Adipocyte (in vitro differentiated cells): ENCODE data around the gene ITPRIPL1.
A peak's percentile ranks its signal among the peaks of the same experiment; 100 is the strongest.
"Not testable (repeated sequence)": the region's sequence is repeated elsewhere in the genome, so short reads cannot be mapped to it uniquely, and the experiment has no call there.

ENCODE experiments used
- DNase-seq: peaks from one replicate; pipeline ENCODE4 v3.0.0-alpha.2; 2015; ENCODE audit warnings: low read depth
- H3K27me3 ChIP-seq: replicated peaks from 2 replicates; pipeline ENCODE4 v1.7.0; 2013; ENCODE audit warnings: mild to moderate bottlenecking, low read length, moderate library complexity; ENCODE audit not compliant: control insufficient read depth, insufficient read depth
- H3K36me3 ChIP-seq: 2 replicates; pipeline ENCODE4 v1.7.0; 2013; ENCODE audit warnings: low read length, mild to moderate bottlenecking, moderate library complexity; ENCODE audit not compliant: control insufficient read depth, insufficient read depth, severe bottlenecking
- H3K4me1 ChIP-seq: 2 replicates; pipeline ENCODE4 v1.7.0; 2013; ENCODE audit warnings: mild to moderate bottlenecking, low read length, moderate library complexity; ENCODE audit not compliant: control insufficient read depth, insufficient read depth
- H3K4me3 ChIP-seq: 2 replicates; pipeline ENCODE4 v1.7.0; 2013; ENCODE audit warnings: mild to moderate bottlenecking, low read length, moderate library complexity
- H3K9ac ChIP-seq: 2 replicates; pipeline ENCODE4 v1.7.0; 2013; ENCODE audit warnings: mild to moderate bottlenecking, low read length, moderate library complexity
- H3K9me3 ChIP-seq: 2 replicates; pipeline ENCODE4 v1.7.0; 2013; ENCODE audit warnings: mild to moderate bottlenecking, low read length, moderate library complexity; ENCODE audit not compliant: control insufficient read depth

Gene ITPRIPL1

GRCh38 chr2:96325041-96325883 lies at the start of gene ITPRIPL1:
TSS of gene ITPRIPL1 (plus strand) at chr2:96325317. CDS start at chr2:96325840, 523 bp downstream.
- Histone ChIP-seq H3K36me3 (no peaks in the 10 kb centered on the region), H3K9me3 (no peaks in the 10 kb centered on the region), H3K4me1 (peaks cover 27% of the 10 kb centered on the region), H3K4me3 (peak within 1 kb of the TSS; percentile 71), H3K27me3 (peaks cover 24% of the 10 kb centered on the region), H3K9ac (peak within 1 kb of the TSS; percentile 37)
- DNase-seq, result no peak

GRCh38 chr2:96276787-96277499 lies 48.2 kb upstream of the ITPRIPL1 start:
- H3K4me3 ChIP-seq, result no peak overlapping the region
- no peaks in the 10 kb centered on the region for H3K27me3 ChIP-seq
- H3K9ac ChIP-seq, result no peak overlapping the region
- no peak for DNase-seq
- H3K36me3 ChIP-seq, result peaks cover 85% of the 10 kb centered on the region
- H3K9me3 ChIP-seq, result no peaks in the 10 kb centered on the region
- H3K4me1 ChIP-seq, result no peaks in the 10 kb centered on the region

- Histone ChIP-seq H3K9ac (no peak overlapping the region), H3K9me3 (no peaks in the 10 kb centered on the region), H3K27me3 (no peaks in the 10 kb centered on the region), H3K4me3 (no peak overlapping the region), H3K36me3 (peaks cover 99% of the 10 kb centered on the region), H3K4me1 (no peaks in the 10 kb centered on the region)
- no peak for DNase-seq
Measured at GRCh38 chr2:96287273-96287856, 37.8 kb upstream of the ITPRIPL1 start.

DNA sequence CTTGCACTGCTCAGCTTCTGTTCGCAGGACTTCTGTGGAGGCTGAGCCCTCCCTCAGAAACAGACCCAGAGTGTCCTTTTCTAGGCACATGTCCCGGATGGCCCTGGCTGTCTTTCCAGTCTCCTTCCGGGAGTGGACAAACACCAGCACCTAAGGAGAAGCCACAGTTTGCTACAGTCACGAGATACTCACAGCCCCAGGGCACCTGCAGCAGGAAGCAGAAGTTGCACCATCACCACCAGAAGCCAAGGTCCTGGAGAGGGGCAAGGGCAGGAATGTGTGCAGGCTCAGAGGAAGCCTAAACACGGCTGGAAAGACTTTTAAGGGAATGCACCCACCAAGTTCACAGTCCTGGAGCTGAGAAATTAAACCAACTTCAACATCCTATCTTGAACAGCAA lies 33.4 kb upstream of the ITPRIPL1 start:
- H3K36me3 ChIP-seq, result peaks cover 98% of the 10 kb centered on the region
- H3K9me3 ChIP-seq, result no peaks in the 10 kb centered on the region
- H3K4me3 ChIP-seq, result no peak overlapping the region
- no peak overlapping the region for H3K9ac ChIP-seq
- H3K27me3 ChIP-seq, result no peaks in the 10 kb centered on the region
- no peak for DNase-seq
- H3K4me1 ChIP-seq, result no peaks in the 10 kb centered on the region

DNA sequence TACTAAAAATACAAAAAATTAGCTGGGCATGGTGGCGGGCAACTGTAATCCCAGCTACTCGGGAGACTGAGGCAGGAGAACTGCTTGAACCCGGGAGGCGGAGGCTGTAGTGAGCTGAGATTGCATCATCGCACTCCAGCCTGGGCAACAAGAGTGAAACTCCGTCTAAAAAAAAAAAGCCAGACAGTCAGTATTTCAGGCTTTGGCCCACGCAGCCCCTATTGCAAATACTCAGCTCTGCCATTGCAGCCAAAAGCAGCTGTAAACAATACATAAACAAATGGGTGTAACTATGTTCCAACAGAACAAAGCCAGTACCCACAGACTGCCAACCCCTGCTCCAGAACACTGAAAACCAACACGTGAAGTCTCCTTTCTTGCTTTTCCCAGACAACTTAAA lies 30.8 kb upstream of the ITPRIPL1 start:
- H3K4me3 ChIP-seq, DNase-seq, H3K27me3 ChIP-seq, H3K9ac ChIP-seq, H3K4me1 ChIP-seq, H3K9me3 ChIP-seq: not testable (repeated sequence)
- H3K36me3 ChIP-seq, result peaks cover 98% of the 10 kb centered on the region

GRCh38 chr2:96296925-96297324 lies 28.2 kb upstream of the ITPRIPL1 start:
- Histone ChIP-seq H3K27me3 (no peaks in the 10 kb centered on the region), H3K4me3 (no peak overlapping the region), H3K9me3 (no peaks in the 10 kb centered on the region), H3K9ac (no peak overlapping the region), H3K36me3 (peaks cover 96% of the 10 kb centered on the region), H3K4me1 (no peaks in the 10 kb centered on the region)
- no peak for DNase-seq

- H3K36me3 ChIP-seq, result peaks cover 71% of the 10 kb centered on the region
- no peak for DNase-seq
- peaks cover 18% of the 10 kb centered on the region for H3K4me1 ChIP-seq
- no peaks in the 10 kb centered on the region for H3K27me3 ChIP-seq
- H3K9me3 ChIP-seq, result no peaks in the 10 kb centered on the region
- no peak overlapping the region for H3K4me3 ChIP-seq
- H3K9ac ChIP-seq, result no peak overlapping the region
Measured at GRCh38 chr2:96301865-96302264, 23.3 kb upstream of the ITPRIPL1 start.

GRCh38 chr2:96304606-96305005 lies 20.5 kb upstream of the ITPRIPL1 start:
- Histone ChIP-seq H3K36me3 (peaks cover 44% of the 10 kb centered on the region), H3K9me3 (no peaks in the 10 kb centered on the region), H3K4me3 (peak overlapping the region; percentile 99), H3K27me3 (no peaks in the 10 kb centered on the region), H3K4me1 (peaks cover 18% of the 10 kb centered on the region), H3K9ac (peak overlapping the region; percentile 92)
- DNase-seq, result no peak

GRCh38 chr2:96305091-96305978 lies 19.8 kb upstream of the ITPRIPL1 start, which contains the start of gene SNRNP200:
TSS of gene SNRNP200 (minus strand) at chr2:96305546. CDS start at chr2:96305437, 109 bp downstream.
- Histone ChIP-seq H3K4me3 (peak within 1 kb of the TSS; percentile 99), H3K9me3 (no peaks in the 10 kb centered on the region), H3K9ac (peak within 1 kb of the TSS; percentile 92), H3K36me3 (peaks cover 36% of the 10 kb centered on the region), H3K4me1 (peaks cover 18% of the 10 kb centered on the region), H3K27me3 (no peaks in the 10 kb centered on the region)
- peak; percentile 94 for DNase-seq

GRCh38 chr2:96305979-96306308 lies 19.2 kb upstream of the ITPRIPL1 start:
- peak overlapping the region; percentile 92 for H3K9ac ChIP-seq
- DNase-seq, result no peak
- H3K9me3 ChIP-seq, result no peaks in the 10 kb centered on the region
- peak overlapping the region; percentile 99 for H3K4me3 ChIP-seq
- no peaks in the 10 kb centered on the region for H3K27me3 ChIP-seq
- H3K4me1 ChIP-seq, result peaks cover 18% of the 10 kb centered on the region
- H3K36me3 ChIP-seq, result peaks cover 32% of the 10 kb centered on the region
